CD4-positive, alpha-beta T cell treated with Interferon alpha-2 for 1 hour (primary cell): Measurements from ENCODE around the gene STXBP1.

Experiments
- DNase-seq, 2 donors: peaks; one replicate each; pipeline ENCODE4 v3.0.0-alpha.2; 2020 to 2022

STXBP1 gene

GRCh38 chr9:127694890-127695720, 83.0 kb downstream of the STXBP1 start:
- no peak for DNase-seq

- no peak for DNase-seq
These were observed 85.5 kb downstream of the STXBP1 start for GRCh38 chr9:127697575-127697974.

GRCh38 chr9:127698386-127698785, 86.3 kb downstream of the STXBP1 start:
- DNase-seq = no peak

DNA sequence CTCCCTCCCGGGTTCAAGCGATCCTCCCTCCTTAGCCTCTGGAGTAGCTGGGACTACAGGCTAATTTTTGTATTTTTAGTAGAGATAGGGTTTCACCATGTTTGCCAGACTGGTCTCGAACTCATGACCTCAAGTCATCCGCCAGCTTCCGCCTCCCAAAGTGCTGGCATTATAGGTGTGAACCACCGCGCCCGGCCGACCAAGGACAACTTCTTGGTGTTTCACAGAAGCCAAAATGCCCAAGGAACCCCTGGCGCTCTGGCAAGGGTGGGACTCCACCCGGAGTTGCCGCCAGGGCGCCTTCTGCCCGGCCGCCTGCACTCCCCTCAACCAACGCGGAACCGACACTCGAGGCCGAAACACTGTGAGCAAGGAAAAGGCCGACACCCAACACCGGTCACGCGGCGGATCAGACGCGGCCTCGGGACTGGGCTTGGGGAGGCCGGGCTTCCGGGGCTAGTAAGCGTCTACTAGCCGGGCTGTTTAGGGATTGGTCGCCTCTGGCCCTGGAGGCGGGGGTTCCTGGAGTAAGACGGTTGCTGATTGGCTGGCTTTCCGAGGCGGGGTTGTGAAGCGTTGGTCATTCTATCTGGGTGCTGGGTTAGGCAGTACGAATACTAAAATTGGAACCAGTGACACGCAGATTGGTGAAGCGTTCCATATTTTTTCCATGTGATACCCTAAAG, 87.1 kb downstream of the STXBP1 start:
- DNase-seq = peak; percentile 92 to 93

DNA sequence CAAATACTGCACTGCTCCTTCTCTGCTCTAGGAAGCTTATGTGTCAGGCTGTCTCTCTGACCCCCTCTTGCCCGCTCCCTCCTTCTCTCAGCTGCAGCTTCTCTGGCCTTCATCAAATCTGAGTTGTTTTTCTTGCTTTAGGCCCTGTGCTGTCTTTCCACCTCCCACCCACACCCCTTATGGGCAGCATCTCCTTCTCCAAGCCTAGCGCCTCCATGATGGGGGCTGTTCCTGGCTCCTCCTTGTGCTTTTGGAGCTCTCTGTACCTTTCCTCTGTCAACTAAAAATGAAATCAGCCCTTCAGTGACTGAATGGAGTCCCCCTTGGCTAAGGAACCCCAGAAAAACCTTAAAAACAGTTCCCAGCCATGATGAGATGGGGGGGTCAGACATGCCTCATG, 88.1 kb downstream of the STXBP1 start:
- DNase-seq = no peak

DNA sequence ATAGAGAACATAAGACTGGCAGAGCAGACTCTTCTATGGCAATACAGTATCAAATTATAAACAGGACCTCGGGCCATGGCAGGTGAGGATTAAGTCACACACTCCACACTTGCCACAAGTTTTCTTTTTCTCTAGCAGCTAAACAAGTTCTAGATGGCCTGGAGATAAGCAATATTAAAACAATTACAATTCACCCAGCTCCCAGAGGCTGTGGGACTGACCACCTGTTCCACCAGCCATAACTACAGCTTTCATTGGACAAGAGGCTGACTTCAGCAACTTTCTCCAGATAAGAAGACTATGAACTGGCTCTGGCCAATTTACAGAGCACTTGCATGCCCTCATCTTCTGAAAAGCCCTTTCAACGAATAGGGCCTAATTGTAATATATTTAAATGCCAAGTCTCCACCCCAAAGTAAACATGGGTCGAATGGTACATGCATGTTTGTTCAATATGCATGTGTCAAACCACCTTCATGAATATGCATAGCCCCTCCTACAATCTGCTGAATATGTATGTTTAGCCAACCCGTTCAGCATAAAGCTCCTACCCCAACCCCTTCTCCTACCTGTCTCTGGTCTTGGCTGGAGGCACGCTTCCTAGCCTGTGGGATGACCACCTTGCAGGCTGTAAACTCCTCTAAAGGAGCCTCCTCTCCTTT, 88.6 kb downstream of the STXBP1 start:
- DNase-seq = no peak

- no peak for DNase-seq
These were observed 91.3 kb downstream of the STXBP1 start for GRCh38 chr9:127703289-127703946.

DNA sequence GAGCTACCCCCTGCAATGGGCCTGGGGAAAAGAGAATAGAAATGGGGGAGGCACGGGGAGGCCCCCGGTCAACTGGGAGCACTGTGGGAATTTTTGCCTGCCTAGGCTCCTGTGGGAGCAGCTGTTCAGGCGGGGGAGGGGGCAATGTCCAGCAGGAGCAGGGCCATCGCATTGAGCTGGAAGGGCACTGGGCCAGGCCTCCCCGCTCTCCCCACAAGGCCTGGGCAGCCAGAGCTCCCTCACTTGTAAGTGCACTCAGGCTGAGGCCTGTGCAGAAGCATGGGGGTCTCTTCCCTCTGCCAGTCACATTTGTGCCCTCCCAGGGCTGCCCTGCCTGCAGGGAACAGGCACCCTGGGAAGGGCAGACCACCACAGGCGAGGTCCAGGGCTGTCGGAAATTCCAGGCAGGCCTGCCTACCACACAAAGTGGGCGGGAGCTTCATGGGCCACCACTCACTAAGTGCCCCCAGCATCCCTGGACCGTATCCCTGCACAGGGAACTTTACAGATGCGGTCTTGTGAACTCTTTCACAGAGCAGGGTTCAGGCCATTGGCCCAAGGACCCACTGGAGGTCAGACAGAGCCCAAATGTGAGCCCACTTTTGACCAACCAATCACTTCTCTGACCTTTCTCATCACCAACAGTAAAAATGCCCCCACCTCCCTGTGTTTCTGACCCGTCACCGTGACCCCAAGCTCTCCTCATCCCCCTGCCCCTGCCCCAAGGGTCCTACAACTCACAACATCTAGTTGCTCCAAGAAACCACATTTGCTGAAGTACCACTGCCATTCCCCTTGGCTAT, 93.7 kb downstream of the STXBP1 start:
- DNase-seq = no peak

- no peak for DNase-seq
These were observed 94.8 kb downstream of the STXBP1 start, which contains the start of gene CFAP157 for GRCh38 chr9:127706836-127707241. CFAP157 (plus strand) TSS chr9:127706988; CDS start chr9:127707032, 44 bp downstream.

- peak; percentile 41 to 76 for DNase-seq
These were observed 95.7 kb downstream of the STXBP1 start for GRCh38 chr9:127707766-127708165.

DNA sequence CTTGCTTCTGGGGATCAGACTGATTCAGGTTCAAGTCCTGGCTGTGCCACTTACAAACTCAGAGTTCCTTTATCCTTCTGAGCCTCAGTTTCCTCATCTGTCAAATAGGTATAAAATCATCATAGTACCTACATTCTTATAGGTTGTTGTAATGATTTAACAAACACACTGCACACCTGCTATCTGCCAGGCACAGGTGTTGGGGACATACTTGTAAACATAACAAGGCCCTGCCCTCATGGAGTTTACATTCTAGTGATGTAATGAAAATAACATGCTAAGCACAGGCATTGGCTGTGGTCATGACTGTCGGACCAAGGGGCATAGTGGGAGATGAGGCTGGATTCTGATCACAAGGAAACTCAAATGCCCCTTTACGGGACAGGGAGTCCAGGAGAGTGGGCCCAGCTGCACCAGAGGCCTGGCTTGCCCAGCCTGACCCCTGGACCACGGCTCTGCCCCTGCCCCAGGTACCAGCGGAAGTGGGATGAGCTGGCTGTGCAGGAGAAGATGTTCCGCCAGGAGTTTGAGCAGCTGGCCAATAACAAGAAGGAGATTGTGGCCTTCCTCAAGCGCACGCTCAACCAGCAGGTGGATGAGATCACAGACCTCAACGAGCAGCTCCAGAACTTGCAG, 97.0 kb downstream of the STXBP1 start:
- DNase-seq = no peak

- no peak for DNase-seq
These were observed 98.2 kb downstream of the STXBP1 start for GRCh38 chr9:127710204-127710783.

GRCh38 chr9:127711226-127711701, 99.2 kb downstream of the STXBP1 start:
- peak in 1 of 2 donors; percentile 27 for DNase-seq

DNA sequence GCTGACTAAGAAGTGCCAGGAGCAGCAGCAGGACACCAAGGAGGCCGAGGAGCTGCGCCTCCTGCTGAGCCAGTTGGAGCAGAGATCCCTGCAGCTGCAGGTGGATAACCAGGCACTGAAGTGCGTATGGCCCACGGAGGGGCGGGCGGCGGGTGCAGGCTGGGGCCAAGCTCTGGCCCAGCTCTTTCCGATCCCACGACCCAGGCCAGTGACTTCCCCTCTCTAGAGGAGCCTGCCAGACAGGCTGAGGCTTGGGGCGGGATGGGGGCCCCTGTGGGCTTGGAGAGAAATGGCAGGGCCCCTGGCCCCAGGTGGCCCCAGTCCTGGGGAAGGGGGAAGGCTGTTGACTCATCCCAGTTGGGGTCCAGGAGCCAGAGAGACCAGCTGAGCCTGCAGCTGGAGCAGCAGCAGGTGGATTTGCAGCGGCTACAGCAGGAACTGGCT, 99.8 kb downstream of the STXBP1 start:
- no peak for DNase-seq

DNA sequence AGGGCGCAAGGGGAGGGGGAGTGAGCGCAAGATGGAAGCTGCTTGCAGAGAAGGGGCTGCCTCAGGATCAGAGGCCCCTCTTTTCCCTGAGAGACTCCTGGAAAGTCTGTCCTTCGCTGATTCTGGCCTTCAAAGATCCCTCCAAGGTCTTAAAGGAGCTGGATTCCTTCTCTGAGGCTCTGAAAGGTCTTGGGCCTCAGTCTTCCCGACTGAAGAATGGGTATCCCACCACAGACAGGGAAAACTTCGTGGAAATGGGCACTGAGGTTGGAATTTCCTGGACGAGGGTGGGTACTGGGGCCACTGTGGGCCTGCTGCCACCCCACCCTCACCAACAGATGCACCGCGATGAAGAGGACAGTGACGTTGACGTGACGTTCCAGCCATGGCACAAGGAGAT, 100.3 kb downstream of the STXBP1 start:
- DNase-seq = no peak

- no peak for DNase-seq
These were observed 100.8 kb downstream of the STXBP1 start for GRCh38 chr9:127712867-127713266.

DNA sequence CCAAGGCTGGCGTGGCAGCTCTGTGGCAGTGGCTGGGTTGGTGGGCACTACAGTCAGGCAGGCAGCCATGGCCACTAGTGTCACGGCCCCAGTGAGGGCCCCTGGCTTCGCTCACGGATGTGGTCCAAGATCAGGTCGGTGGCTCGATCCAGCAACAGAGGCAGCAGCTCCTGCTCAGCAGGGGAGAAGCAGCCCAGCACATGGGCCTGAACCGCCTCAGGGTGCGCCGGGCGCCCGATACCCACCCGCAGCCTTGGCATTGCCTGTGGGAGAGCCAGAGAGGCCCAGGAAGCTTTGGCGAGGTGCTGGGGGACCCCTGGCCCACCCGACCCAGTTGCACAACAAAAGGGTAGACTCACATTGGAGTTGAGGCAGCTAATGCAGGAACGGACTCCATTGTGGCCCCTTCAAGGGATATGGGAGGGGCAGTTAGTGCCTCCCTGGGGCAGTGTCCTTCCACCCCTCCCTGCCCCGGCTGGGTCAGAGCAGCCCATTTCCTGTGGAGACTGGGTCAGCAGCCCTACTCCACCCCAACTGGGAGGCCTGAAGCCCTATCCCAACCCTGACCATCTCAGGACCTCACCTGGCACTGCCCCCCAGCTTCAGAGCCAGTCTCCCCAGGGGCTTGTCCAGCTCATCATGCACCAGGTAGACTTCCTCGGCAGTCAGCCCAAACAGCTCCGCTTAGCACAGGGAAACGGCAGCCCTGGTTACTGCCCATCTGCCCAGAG, 102.1 kb downstream of the STXBP1 start:
- DNase-seq = no peak

GRCh38 chr9:127714951-127715469, 102.9 kb downstream of the STXBP1 start:
- DNase-seq = no peak

GRCh38 chr9:127715470-127716337, 103.6 kb downstream of the STXBP1 start, which contains the start of the genes PTRH1 and TTC16:
PTRH1 (minus strand) TSS chr9:127715663; CDS start chr9:127715639, 24 bp downstream.
TTC16 (plus strand) TSS chr9:127716079; CDS start chr9:127716146, 67 bp downstream.
- DNase-seq = peak; percentile 94 to 96
